HCT116 (cell line): ENCODE data around the gene FUT6. TPM values are rescaled to one million over a fixed set of nuclear protein-coding genes. Genes with fewer than 3 reads are reported as not detected.
"Not testable (repeated sequence)": the region's sequence is repeated elsewhere in the genome, so short reads cannot be mapped to it uniquely, and the experiment has no call there.

Source experiments
- ATAC-seq: fragments of 200-7000 bp; cut with Tn5 transposase; 2 replicates; pipeline ENCODE4 v1.9.1; 2020; ENCODE audit warnings: mild to moderate bottlenecking, moderate library complexity
- BruUV-seq: library from RNA; stranded (reverse); fragments of 400-500 nt; replicated peaks from 2 replicates; lab custom pipeline; 2021; lab: Mats Ljungman, UMichigan
- CTCF ChIA-PET: fragments of 300-600 bp; sonication (Branson Sonifier 250); formaldehyde crosslinking; loops from one replicate; lab custom pipeline; 2021; ENCODE audit warnings: antibody characterized with exemption; lab: Charles Lee
- POLR2A ChIA-PET: fragments of 300-600, 350-600 bp; sonication (Branson Sonifier 250); formaldehyde crosslinking; loops from one replicate; lab custom pipeline; 2021; ENCODE audit warnings: antibody characterized with exemption; lab: Charles Lee
- RAD21 ChIA-PET, 2 experiments: fragments of 300-600 bp; sonication (Branson Sonifier 250); formaldehyde crosslinking; loops; one replicate each; lab custom pipeline; 2023; ENCODE audit warnings: low total read pairs in 2 of 2; ENCODE audit not compliant: uncharacterized antibody in 2 of 2, unreplicated experiment in 2 of 2, low non-redundant PET in 1 of 2; lab: Charles Lee
- DNase-seq: peaks from one replicate; pipeline ENCODE4 v3.0.0-alpha.2; 2010; ENCODE audit warnings: low read depth, low spot score
- H2AFZ ChIP-seq: fragments of 200-600 bp; shearing (Covaris generic), sonication (generic); 2 replicates; pipeline ENCODE4 v1.6.1; 2017; ENCODE audit warnings: low read depth, mixed run types, mixed read lengths, antibody characterized with exemption, low read length; ENCODE audit not compliant: poor library complexity, severe bottlenecking
- H3K27ac ChIP-seq: 2 replicates; pipeline ENCODE4 v1.5.1; 2012; ENCODE audit warnings: low read depth, low read length
- H3K27me3 ChIP-seq: fragments of 200-600 bp; sonication (generic); 2 replicates; pipeline ENCODE4 v1.6.1; 2016; ENCODE audit warnings: mixed run types, low read length, mixed read lengths; ENCODE audit not compliant: insufficient read depth
- H3K36me3 ChIP-seq, 2 experiments: fragments of 200-500 bp in 1 of 2; fragments of 200-600 bp in 1 of 2; sonication (Bioruptor generic) in 1 of 2; sonication (generic) in 1 of 2; 2 replicates each; pipeline versions ENCODE4 v1.5.1 to v1.6.1; 2014 to 2016; ENCODE audit warnings: low read length in 2 of 2, inconsistent platforms in 1 of 2, mixed read lengths in 1 of 2, mixed run types in 1 of 2; ENCODE audit not compliant: insufficient read depth in 2 of 2, control insufficient read depth in 1 of 2
- H3K4me1 ChIP-seq, 2 experiments: fragments of 200-600 bp in 1 of 2; sonication (generic) in 1 of 2; 2 replicates each; pipeline versions ENCODE4 v1.5.1 to v1.6.1; 2012 to 2017; ENCODE audit warnings: low read length in 2 of 2, inconsistent platforms in 1 of 2, mild to moderate bottlenecking in 1 of 2, mixed read lengths in 1 of 2, mixed run types in 1 of 2, moderate library complexity in 1 of 2; ENCODE audit not compliant: insufficient read depth in 2 of 2, control insufficient read depth in 1 of 2
- H3K4me2 ChIP-seq: fragments of 200-600 bp; sonication (generic); 2 replicates; pipeline ENCODE4 v1.6.1; 2017; ENCODE audit warnings: mixed run types, low read length, mixed read lengths
- H3K4me3 ChIP-seq, 2 experiments: fragments of 200-600 bp in 1 of 2; sonication (generic) in 1 of 2; replicated peaks in 1 of 2; 2 replicates each; pipeline ENCODE4 v1.5.1; 2011 to 2016; ENCODE audit warnings: low read length in 2 of 2, control low read depth in 1 of 2, low read depth in 1 of 2, mild to moderate bottlenecking in 1 of 2, mixed read lengths in 1 of 2, mixed run types in 1 of 2
- H3K79me2 ChIP-seq: fragments of 200-600 bp; sonication (generic); 2 replicates; pipeline ENCODE4 v1.6.1; 2017; ENCODE audit warnings: mild to moderate bottlenecking, mixed run types, low read length, moderate library complexity, mixed read lengths; ENCODE audit not compliant: insufficient read depth
- H3K9ac ChIP-seq: fragments of 200-600 bp; sonication (generic); 2 replicates; pipeline ENCODE4 v1.6.1; 2016; ENCODE audit warnings: low read length, mixed read lengths
- H3K9me2 ChIP-seq: fragments of 200-600 bp; sonication (generic), shearing (Covaris generic); 2 replicates; pipeline ENCODE4 v1.6.1; 2017; ENCODE audit warnings: mixed run types, mild to moderate bottlenecking, moderate library complexity; ENCODE audit not compliant: insufficient read depth
- H3K9me3 ChIP-seq, 2 experiments: fragments of 200-500 bp in 1 of 2; fragments of 200-600 bp in 1 of 2; sonication (Bioruptor generic) in 1 of 2; sonication (generic) in 1 of 2; 2 replicates each; pipeline ENCODE4 v1.6.1; 2014 to 2017; ENCODE audit warnings: low read length in 2 of 2, mixed read lengths in 2 of 2, inconsistent platforms in 1 of 2, low read depth in 1 of 2, mild to moderate bottlenecking in 1 of 2, mixed run types in 1 of 2, moderate library complexity in 1 of 2; ENCODE audit not compliant: control insufficient read depth in 1 of 2, insufficient read depth in 1 of 2
- H4K20me1 ChIP-seq: fragments of 200-600 bp; sonication (generic), shearing (Covaris generic); 2 replicates; pipeline ENCODE4 v1.6.1; 2017; ENCODE audit warnings: mixed run types, mild to moderate bottlenecking, moderate library complexity; ENCODE audit not compliant: insufficient read depth
- intact Hi-C: fragments of 100-400 bp; cut with micrococcal nuclease; formaldehyde crosslinking; loops from 2 replicates; pipeline ENCODE4 v1.10.0; 2022
- total RNA-seq: library from RNA; stranded (reverse); gene quantifications from one replicate; pipeline ENCODE4 v1.2.1, GENCODE V29; 2021; ENCODE audit not compliant: unreplicated experiment

Gene FUT6
- total RNA-seq, 1 experiment from 2014 or later = not detected

GRCh38 chr19:5884065-5884811 lies 44.7 kb upstream of the FUT6 start:
- H3K79me2 ChIP-seq, H3K36me3 ChIP-seq, H3K27me3 ChIP-seq, H3K4me1 ChIP-seq, H3K9me2 ChIP-seq, BruUV-seq, ATAC-seq, H3K27ac ChIP-seq, POLR2A ChIA-PET, H3K4me3 ChIP-seq, RAD21 ChIA-PET, H3K4me2 ChIP-seq, H2AFZ ChIP-seq, DNase-seq, intact Hi-C loops, H3K9ac ChIP-seq, H3K9me3 ChIP-seq, H4K20me1 ChIP-seq: not testable (repeated sequence)
- CTCF ChIA-PET = interaction anchor here (4.5 kb wide), 1 partner anchor 80 kb away, joined by 15 read pairs; the partner anchor contains the start of gene NRTN

- H3K27ac ChIP-seq, H3K79me2 ChIP-seq, H3K9me3 ChIP-seq, ATAC-seq, POLR2A ChIA-PET, H4K20me1 ChIP-seq, RAD21 ChIA-PET, H3K36me3 ChIP-seq, H2AFZ ChIP-seq, H3K4me1 ChIP-seq, DNase-seq, H3K27me3 ChIP-seq, intact Hi-C loops, BruUV-seq, H3K9me2 ChIP-seq, H3K4me3 ChIP-seq, H3K4me2 ChIP-seq, H3K9ac ChIP-seq: not testable (repeated sequence)
- CTCF ChIA-PET = interaction anchor here (4.5 kb wide), 1 partner anchor 79 kb away, joined by 15 read pairs; the partner anchor contains the start of gene NRTN
These were observed 43.8 kb upstream of the FUT6 start for GRCh38 chr19:5883157-5883873.
